ENCODE results near the gene C17orf67.

Gene C17orf67

DNA sequence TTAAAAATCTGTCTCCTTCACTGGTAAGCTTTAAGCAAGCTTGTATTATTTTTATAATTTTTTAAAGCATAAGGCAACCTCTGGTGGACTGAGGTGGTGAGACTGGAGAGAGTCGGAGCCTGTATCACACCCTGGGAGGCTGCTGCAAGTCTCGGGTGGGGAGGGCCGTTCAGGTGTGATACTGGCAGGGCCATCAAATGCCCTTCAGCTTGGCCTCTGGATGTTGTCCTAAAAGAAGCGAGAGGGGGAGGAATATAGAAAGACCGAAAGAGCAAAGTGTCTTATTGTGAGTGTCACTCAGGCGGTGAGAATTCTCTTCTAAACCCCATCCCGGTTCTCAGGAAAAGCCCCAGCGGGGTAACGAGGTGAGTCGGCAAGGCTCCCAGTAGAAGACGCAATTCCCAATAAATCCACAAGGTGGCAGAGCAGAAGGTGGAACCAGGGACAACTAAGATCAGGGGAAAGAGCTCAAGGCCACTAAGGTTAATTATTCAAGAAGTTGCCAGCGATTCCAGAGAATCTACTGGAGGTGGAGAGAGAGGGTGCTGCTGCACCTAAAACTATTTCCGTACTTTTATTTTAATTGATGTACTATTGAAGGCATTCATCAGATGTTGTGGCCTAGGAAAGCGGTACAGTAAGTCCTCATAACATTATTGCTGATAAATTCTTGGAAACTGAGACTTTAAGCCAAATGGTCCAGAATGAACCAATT is 14.1 kb downstream of the C17orf67 start:
- no peak for TF ChIP-seq TAF1 (IDR thresholded peaks at IDR 0.05; ENCODE audit: borderline replicate concordance, low read depth, low read length)
- FAIRE-seq: peak; percentile 79
- peak; percentile 46 for DNase-seq (ENCODE audit: insufficient read length)

- no peak for DNase-seq (ENCODE audit: insufficient read length)
- no peak for FAIRE-seq
- no peak for TF ChIP-seq POLR2AphosphoS5 (IDR thresholded peaks at IDR 0.05; ENCODE audit: low read depth, low read length)
- no peak for TF ChIP-seq TAF1 (IDR thresholded peaks at IDR 0.05; ENCODE audit: borderline replicate concordance, low read depth, low read length)
- TF ChIP-seq POLR2A (IDR thresholded peaks at IDR 0.05; ENCODE audit: low read depth, low read length): no peak
Measured at GRCh38 chr17:56819030-56819429, 14.7 kb downstream of the C17orf67 start.

DNA sequence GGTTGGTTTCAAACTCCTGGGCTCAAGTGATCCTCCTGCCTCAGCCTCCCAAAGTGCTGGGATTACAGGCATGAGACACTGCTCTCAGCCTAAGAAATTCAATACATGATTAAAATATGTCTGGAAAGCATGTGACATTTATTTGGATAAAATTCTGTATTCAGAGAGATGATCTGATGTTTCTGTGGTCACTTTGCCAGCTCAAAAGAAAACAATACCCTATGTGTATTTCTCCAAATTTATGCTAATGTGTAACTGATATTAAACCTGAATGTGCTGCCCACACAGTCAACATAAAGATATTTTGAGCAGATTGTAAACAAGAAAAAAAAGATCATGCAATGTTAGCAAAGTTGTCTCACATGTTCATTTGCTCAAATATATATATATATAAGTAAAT is 16.7 kb downstream of the C17orf67 start:
- TF ChIP-seq TAF1 (IDR thresholded peaks at IDR 0.05; ENCODE audit: borderline replicate concordance, low read depth, low read length) (no peak), POLR2AphosphoS5 (IDR thresholded peaks at IDR 0.05; ENCODE audit: low read depth, low read length) (no peak), POLR2A (IDR thresholded peaks at IDR 0.05; ENCODE audit: low read depth, low read length) (no peak)
- DNase-seq (ENCODE audit: insufficient read length) (no peak), FAIRE-seq (no peak)

GRCh38 chr17:56815711-56816110 is 18.0 kb downstream of the C17orf67 start:
- DNase-seq (ENCODE audit: insufficient read length): no peak
- TF ChIP-seq TAF1 (IDR thresholded peaks at IDR 0.05; ENCODE audit: borderline replicate concordance, low read depth, low read length) (no peak), POLR2AphosphoS5 (IDR thresholded peaks at IDR 0.05; ENCODE audit: low read depth, low read length) (no peak), POLR2A (IDR thresholded peaks at IDR 0.05; ENCODE audit: low read depth, low read length) (no peak)
- no peak for FAIRE-seq

DNA sequence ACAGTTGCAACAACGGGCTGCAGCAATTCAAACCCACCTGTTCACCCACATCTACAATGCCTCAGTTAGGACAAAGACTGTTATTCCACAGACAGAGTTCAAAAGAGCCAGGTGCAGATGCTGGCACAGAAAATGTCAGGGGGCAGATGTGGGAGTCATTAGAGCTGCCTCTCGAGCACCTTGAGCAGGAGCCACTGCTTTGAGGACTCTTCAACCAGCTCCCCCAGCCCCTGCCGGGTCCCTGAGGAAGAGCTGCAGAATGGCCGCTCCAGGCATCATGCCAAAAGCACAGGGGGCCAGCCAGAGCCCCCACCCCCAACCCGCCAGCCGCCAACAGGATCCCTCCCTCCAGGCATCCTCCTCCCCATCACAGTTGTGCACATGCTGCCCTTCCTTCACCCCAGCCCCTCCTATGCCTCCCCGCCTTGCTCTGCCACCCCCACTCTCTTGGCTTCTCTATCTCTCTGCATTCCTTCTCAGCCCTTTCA is 20.8 kb downstream of the C17orf67 start:
- FAIRE-seq: no peak
- no peak for TF ChIP-seq POLR2A (IDR thresholded peaks at IDR 0.05; ENCODE audit: low read depth, low read length)

GRCh38 chr17:56810891-56811775 is 22.6 kb downstream of the C17orf67 start:
- FAIRE-seq (no peak), DNase-seq (ENCODE audit: insufficient read length) (no peak)
- no peak for TF ChIP-seq TAF1 (IDR thresholded peaks at IDR 0.05; ENCODE audit: borderline replicate concordance, low read depth, low read length)
- no peak for TF ChIP-seq POLR2AphosphoS5 (IDR thresholded peaks at IDR 0.05; ENCODE audit: low read depth, low read length)
- TF ChIP-seq POLR2A (IDR thresholded peaks at IDR 0.05; ENCODE audit: low read depth, low read length): no peak

More for the DNA sequence above, 20.8 kb downstream of the C17orf67 start:
- DNase-seq (ENCODE audit: insufficient read length): no peak

DNA sequence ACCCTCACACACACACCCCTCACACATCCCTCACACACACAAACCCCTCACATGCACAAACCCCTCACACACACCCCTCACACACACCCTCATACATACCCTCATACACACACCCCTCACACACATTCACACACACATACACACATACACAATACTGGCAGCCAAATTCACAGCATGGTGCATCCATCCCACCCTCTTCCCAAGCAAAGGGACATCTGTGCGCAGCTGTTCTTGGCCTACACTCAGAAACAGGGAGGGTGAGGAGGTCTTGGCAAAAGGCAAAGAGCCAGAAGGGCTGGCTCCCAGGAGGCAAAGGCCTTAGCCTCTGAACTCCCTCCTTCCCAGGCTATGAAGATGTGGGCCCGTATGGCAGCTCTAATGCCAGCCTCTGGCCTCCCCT is 23.4 kb downstream of the C17orf67 start:
- FAIRE-seq (no peak), DNase-seq (ENCODE audit: insufficient read length) (no peak)
- TF ChIP-seq POLR2AphosphoS5 (IDR thresholded peaks at IDR 0.05; ENCODE audit: low read depth, low read length) (no peak), POLR2A (IDR thresholded peaks at IDR 0.05; ENCODE audit: low read depth, low read length) (no peak), TAF1 (IDR thresholded peaks at IDR 0.05; ENCODE audit: borderline replicate concordance, low read depth, low read length) (no peak)

DNA sequence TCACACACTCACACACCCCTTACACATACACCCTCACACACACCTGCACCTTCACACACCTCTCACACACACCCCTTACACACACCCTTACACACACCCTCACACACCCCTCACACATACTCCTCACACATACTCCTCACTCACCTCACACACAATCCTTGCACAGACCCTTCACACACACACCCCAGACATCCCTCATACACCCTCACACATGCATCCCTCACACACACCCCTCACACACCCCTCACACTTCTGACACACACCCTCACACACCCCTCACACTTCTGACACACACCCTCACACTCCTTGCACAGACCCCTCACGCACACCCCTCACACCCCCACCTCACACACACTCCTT is 23.9 kb downstream of the C17orf67 start:
- TF ChIP-seq POLR2A (IDR thresholded peaks at IDR 0.05; ENCODE audit: low read depth, low read length) (no peak), POLR2AphosphoS5 (IDR thresholded peaks at IDR 0.05; ENCODE audit: low read depth, low read length) (no peak), TAF1 (IDR thresholded peaks at IDR 0.05; ENCODE audit: borderline replicate concordance, low read depth, low read length) (no peak)
- no peak for FAIRE-seq
- DNase-seq (ENCODE audit: insufficient read length): no peak

- DNase-seq (ENCODE audit: insufficient read length): no peak
- no peak for TF ChIP-seq TAF1 (IDR thresholded peaks at IDR 0.05; ENCODE audit: borderline replicate concordance, low read depth, low read length)
- no peak for FAIRE-seq
Measured at GRCh38 chr17:56809106-56809819, 24.5 kb downstream of the C17orf67 start.

DNA sequence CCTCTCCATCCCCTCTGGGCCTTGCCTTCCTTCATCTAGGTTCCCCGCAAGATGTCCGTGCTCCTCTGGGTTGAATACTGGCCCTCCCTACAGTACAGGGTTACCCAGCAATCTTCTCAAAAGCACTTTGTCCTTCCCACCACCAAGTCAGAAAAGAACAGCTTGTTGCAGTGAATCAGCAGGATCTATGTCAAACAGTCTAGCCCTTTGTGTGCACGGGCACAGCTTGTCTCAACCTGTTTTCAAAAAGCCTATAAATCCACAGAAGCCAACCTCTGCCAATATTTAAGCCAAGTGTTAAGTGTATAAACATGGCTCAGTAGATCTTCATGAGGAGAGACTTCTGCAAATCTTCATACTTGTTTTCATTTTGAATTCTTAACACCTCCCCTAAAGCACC is 25.2 kb downstream of the C17orf67 start:
- FAIRE-seq (no peak), DNase-seq (ENCODE audit: insufficient read length) (no peak)
- TF ChIP-seq POLR2AphosphoS5 (IDR thresholded peaks at IDR 0.05; ENCODE audit: low read depth, low read length) (no peak), TAF1 (IDR thresholded peaks at IDR 0.05; ENCODE audit: borderline replicate concordance, low read depth, low read length) (no peak), POLR2A (IDR thresholded peaks at IDR 0.05; ENCODE audit: low read depth, low read length) (no peak)

GRCh38 chr17:56807723-56808122 is 26.0 kb downstream of the C17orf67 start:
- no peak for TF ChIP-seq POLR2AphosphoS5 (IDR thresholded peaks at IDR 0.05; ENCODE audit: low read depth, low read length)
- no peak for TF ChIP-seq TAF1 (IDR thresholded peaks at IDR 0.05; ENCODE audit: borderline replicate concordance, low read depth, low read length)
- FAIRE-seq: no peak

GRCh38 chr17:56806949-56807348 is 26.8 kb downstream of the C17orf67 start:
- FAIRE-seq (no peak), DNase-seq (ENCODE audit: insufficient read length) (no peak)
- TF ChIP-seq TAF1 (IDR thresholded peaks at IDR 0.05; ENCODE audit: borderline replicate concordance, low read depth, low read length): no peak
- TF ChIP-seq POLR2AphosphoS5 (IDR thresholded peaks at IDR 0.05; ENCODE audit: low read depth, low read length): no peak
- no peak for TF ChIP-seq POLR2A (IDR thresholded peaks at IDR 0.05; ENCODE audit: low read depth, low read length)

More at GRCh38 chr17:56807723-56808122, 26.0 kb downstream of the C17orf67 start:
- DNase-seq (ENCODE audit: insufficient read length): no peak

All from GM12892 (cell line).